H54 (cell line): ENCODE data around the gene ACOXL.

Source experiments
- DNase-seq: peaks from one replicate; pipeline ENCODE4 v3.0.0; 2011; ENCODE audit warnings: low spot score, mixed read lengths; ENCODE audit not compliant: insufficient read length
- FAIRE-seq: peaks from 3 replicates; lab custom pipeline; 2011; peaks lifted over from hg19 to GRCh38; lab: Jason Lieb, UNC
- POLR2A ChIP-seq: IDR thresholded peaks from 2 replicates; pipeline ENCODE4 v1.6.1; 2011; ENCODE audit warnings: low read depth, mild to moderate bottlenecking, low read length

The ACOXL gene

DNA sequence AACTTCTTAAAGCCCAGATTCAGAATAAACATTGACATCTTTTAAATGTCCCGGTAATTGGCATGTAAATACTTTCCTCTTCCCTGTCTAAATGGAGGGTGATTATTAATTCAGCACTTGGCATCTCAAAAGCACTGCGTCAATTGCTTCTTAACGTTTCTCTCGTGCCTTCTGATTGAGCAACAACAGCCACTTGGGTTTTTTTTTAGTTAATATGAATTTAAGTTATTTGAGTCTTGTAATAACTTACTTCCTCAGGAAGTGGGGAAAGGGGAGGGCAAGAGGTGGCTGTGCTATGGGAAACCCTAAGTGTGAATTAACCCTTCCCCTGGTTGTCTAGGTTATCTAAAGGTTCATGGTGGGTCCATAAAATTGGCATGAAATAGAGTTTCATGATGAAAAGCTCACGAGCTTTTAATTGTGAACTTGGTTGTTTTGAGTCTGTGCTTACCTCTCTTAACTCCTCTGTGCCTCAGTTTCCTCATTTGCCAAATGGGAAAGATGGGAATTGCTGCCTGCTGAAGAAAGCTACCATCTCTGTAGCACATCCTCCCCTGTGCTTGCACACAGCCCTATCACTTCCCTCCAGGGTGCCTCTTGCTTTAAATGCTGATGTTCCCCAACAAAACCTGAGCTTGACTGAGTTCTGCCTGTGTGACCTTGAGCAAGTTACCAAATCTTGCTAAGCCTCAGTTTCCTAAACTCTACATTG lies 262.0 kb downstream of the ACOXL start:
- FAIRE-seq (no peak), DNase-seq (no peak)
- TF ChIP-seq POLR2A = no peak

DNA sequence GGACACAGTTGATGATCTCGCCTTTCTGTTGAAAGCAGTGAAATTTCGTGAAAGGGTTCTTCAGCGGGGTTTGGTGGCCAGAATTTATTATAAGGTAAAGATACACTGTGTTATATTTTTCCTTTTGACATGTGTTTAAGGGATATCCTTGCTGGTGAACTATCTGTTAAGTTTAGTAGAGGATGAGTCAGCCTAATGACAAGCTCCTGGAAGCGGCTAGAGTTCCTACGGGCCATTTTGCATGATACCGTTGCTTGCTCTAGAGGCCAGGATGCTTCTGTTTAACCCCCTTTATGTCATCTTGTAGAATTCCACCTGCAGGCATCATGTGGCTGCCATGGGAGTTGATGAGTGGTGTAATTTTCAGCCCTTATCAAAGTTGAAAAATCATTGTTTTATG lies 263.5 kb downstream of the ACOXL start:
- FAIRE-seq (no peak), DNase-seq (no peak)
- no peak for TF ChIP-seq POLR2A

DNA sequence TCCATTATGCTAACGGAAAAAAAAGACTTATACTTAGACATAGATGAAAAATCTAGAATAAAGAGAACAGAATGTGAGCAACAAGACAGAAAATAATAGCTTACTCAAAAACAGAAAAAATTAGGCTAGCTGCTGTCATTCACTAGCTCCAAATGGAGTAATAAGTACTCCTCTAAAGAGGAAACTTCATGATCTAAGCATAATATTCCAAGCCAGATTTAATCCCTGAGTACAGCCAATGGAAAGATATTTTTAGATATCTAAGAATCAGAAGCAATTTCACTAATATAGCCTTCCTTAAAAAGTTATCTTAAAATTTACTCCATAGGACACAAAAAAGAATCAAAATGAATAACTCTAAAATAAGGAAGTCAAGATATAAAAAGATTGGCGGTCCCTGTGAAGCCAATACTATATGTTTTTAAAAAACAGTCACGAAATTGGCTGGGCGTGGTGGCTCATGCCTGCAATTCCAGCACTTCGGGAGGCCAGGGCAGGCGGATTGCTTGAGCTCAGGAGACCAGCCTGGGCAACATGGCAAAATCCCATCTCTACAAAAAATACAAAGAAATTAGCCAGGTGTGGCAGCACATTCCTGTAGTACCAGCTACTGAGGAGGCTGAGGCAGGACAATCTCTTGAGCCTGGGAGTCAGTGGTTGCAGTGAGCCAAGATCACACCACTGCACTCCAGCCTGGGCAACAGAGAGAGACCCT lies 265.1 kb downstream of the ACOXL start:
- DNase-seq (no peak), FAIRE-seq (no peak)
- no peak for TF ChIP-seq POLR2A

DNA sequence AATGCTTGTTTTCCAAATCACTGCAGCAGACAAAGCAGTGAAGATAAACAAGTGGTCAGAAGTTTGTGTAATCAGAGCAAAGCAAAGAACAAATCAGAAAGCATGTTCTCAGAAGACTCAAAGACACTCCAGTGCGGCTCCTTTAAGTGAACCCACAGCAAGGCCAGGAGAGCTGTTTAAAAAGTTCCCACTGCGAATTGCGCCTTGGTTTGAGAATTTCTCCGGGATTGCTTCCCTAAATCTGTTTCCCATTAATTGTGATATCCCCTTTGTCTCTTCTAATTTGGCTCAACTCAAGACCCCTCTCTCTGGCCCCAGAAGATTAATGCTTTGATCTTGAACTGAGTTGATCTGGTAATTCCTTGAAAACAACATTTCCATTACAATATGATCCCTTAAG lies 265.9 kb downstream of the ACOXL start:
- FAIRE-seq (no peak), DNase-seq (no peak)
- TF ChIP-seq POLR2A = no peak

DNA sequence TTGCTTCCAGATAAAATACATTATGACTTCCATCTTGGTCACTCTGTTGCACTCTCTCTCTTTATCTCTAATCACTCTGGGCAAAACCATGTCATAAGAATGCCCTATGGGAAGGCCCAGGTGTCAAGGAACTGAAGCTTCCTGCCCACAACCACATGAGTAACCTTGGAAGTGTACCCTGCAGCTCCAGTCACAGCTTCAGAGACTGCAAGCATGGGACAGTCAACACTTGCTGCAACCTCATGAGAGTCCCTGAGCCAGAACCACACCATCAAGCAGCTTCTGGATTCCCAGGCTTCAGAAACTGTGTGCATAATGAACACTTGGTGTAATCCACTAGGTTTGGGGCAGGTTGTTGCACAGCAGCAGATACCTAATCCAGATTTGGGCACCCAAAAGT lies 267.3 kb downstream of the ACOXL start:
- FAIRE-seq = no peak
- no peak for DNase-seq
- no peak for TF ChIP-seq POLR2A

DNA sequence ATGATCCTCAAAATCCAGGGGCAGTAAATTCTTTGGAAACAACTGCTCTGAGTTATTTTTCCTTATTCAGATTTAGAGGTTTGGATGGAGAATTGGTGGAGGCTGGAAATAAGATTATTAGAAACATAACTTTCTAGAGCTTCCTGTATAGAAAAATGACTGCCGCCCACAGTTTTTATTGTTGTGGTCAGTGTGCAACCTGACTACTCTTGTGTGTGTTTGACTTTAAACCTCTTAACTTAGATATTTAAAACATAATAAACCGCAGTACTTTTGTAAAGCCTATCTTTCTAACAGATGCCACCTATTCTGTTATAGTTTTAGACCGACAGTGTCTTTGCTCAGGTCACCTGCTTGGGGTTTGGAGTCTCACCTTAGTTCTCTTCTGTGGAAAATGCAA lies 272.9 kb downstream of the ACOXL start:
- FAIRE-seq = no peak
- DNase-seq = no peak
- TF ChIP-seq POLR2A = no peak

DNA sequence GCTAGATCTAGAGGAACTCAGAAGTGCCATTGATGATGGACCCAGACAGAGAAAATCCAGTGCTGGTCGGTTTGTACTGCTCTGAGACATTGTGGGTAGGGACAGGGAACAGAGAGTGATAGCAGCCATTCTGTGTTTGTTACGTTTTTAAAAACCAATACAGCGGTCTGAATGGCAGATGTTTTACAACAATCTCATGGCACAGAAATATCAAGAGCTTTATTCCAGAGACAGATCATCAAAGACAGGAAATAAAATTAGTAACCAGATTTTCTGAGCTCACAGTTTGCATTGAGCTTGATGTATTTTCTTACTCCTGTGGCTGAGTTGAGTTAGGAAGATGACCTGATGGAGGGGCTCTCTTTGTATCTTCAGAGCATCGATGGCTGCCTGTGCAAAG lies 273.4 kb downstream of the ACOXL start:
- DNase-seq = no peak
- FAIRE-seq = no peak
- TF ChIP-seq POLR2A = no peak

DNA sequence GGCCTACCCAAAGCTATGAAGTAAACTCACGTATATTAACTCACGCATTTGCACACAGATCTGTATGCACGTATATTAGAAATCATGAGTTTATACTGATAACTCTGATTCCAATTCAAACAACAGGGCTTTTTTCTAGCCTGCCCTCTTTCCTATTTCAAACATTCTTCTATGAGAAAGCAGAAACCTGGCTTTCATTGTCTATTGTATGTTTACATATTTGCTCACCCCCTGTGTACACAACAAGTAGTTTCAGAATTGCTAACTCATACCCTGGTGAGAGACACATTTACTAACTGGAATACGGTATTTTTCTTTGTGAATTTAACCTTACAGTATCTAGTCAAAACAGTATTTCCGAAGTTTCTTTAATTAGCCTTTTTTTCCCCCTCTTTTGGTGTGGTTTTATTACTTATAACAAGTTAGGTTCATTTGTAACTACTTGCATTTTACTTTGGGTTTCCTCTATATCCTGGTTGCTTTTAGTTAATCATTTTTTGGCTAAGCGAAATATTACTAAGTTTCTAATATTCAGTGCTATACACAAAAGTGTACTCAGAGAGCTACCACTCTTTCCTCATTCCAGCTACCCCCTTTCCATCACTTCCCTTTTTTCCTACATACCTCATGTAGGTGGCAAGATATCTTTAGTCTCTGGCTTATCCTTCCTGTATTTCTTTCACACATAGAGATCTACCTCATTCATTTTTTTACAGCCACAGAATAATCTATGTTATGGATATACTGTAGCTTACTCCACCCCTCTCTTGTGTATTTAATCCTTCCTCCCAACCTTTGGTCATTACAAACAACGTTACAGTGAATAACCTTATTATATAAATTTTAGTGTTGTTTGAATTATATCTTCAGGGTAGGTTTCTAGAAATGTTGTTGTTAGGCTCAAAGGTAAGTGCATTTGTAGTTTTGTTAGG lies 275.6 kb downstream of the ACOXL start:
- DNase-seq (no peak), FAIRE-seq (no peak)
- TF ChIP-seq POLR2A = no peak

DNA sequence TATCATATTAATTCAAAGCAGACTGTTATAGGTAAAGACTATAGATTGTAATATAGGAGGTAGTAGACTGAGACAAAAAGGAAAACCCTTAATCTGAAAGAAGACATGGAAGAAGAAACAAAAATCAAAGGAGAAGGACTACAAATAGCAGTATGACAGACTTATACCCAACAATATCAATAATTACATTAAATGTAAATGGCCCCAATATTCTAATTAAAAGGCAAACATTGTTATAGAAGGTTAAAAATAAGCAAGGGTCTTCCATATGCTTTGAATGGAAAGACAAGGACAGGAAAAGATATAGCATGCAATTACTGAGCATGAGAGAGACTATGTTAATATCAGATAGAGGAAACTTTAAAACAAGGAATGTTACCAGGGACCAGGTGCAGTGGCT lies 278.8 kb downstream of the ACOXL start:
- TF ChIP-seq POLR2A = no peak
- DNase-seq = no peak
- FAIRE-seq = no peak

DNA sequence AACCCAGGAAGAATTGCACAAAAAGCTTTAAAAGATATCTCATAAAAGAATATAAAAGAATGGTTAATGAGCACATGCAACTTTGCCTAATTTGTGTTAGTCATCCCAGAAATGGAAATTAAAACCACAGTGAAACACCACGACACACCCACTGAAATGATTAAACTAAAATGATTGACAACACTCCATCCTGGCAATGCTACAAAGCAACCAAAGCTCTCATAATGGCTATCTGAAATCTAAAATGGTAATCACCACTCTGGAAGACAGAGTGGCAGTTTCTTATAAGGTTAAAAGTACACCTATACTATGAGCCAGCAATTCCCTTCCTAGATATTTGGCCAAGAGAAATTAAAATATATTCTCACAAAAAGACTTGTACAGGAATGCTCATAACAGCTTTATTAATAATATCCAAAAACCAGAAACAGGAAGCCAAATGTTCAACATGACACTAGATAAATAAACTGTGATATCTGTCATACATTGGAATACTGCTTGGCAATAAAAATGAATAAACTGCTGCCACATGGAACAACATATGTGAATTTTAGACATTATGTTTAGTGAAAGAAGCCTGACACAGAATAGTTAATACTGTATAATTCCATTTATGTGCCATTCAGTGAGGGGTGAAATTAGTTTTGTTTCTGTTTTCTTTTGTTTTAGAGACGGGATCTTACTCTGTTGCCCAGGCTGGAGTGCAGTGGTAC lies 283.1 kb downstream of the ACOXL start:
- no peak for TF ChIP-seq POLR2A
- no peak for DNase-seq
- FAIRE-seq = no peak

DNA sequence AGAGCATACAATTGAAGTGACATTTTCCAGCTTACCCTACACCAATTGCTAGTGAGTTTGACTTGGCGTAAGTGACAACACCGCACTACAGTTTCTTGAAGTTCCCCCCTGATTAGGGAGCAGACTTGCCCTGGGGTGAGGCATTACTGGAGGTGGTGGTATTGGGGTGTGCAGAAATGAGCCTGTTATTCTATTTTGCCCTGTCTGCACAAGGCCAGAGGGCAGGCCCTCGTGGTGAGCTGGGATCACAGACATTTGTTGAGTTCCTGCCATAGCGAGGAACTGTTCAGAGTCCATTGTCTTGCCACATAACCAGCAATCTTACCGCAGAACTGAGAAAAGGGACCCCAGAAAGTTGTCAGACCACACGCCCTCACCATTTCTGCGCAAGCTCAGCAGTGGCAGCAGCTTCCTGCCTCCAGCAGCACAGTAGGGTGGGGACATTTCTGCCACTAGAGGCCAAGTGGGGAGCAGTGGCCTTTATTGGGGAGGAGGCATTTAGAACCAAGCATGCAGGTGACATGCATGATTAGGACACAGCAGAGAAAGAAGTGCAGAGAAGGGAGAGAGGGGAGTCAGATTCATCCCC lies 284.8 kb downstream of the ACOXL start:
- TF ChIP-seq POLR2A = no peak
- DNase-seq (no peak), FAIRE-seq (no peak)

DNA sequence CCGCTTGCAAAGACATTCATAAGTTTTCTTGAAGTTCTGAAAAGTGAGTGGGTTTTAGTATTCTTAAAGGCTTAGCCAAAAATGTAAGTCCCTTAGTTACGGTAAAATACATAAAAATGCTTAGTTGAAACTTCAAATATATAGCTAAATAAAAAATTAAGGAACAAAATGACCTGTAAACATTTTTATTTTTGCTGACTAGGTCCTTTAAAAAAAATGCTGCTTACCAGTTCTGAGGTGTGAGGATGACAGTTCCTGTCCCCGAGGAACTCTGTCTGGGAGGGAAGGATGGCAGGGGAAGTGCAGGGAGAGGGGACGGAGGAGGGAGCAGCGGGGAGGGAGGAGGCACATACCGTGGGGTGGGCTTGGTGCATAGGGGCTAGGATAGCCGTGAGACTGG lies 285.5 kb downstream of the ACOXL start:
- no peak for DNase-seq
- FAIRE-seq = no peak
- no peak for TF ChIP-seq POLR2A

DNA sequence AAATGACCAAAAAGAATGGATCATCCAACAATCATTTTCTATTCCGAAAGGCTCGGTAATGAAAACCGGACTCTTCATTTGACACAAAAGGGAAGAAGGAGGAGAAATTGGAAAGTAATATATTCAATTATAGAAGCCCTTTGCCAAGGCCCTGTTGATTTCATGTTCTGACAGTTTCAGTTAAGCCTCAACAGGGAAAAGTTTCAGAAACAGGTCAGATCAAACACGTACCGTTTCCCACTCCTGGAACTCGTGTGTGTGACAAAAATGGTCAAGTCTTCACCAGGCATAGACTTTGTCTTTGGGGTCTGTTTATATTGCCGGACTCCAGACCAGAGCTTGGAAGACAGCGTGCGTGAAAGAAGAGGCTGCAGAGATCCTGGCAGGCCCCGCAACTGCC lies 287.0 kb downstream of the ACOXL start:
- FAIRE-seq (no peak), DNase-seq (no peak)
- no peak for TF ChIP-seq POLR2A
